HK-2 (cell line): Measurements from ENCODE around the gene HIVEP3.

Experiments used
- DNase-seq: peaks from one replicate; pipeline ENCODE4 v3.0.0-alpha.2; 2018; ENCODE audit not compliant: unreplicated experiment

The HIVEP3 gene

GRCh38 chr1:41498804-41499203 lies 419.9 kb downstream of the HIVEP3 start:
- peak; percentile 69 for DNase-seq

- DNase-seq: no peak
Observed at GRCh38 chr1:41498391-41498790, 420.3 kb downstream of the HIVEP3 start.

- DNase-seq: no peak
Observed at GRCh38 chr1:41497461-41498030, 421.2 kb downstream of the HIVEP3 start.

GRCh38 chr1:41497056-41497440 lies 421.7 kb downstream of the HIVEP3 start:
- DNase-seq: no peak

- peak; percentile 88 for DNase-seq
Observed at GRCh38 chr1:41496080-41497055, 422.4 kb downstream of the HIVEP3 start.

- peak; percentile 61 for DNase-seq
Observed at GRCh38 chr1:41495210-41495948, 423.3 kb downstream of the HIVEP3 start.

- DNase-seq: no peak
Observed at GRCh38 chr1:41494351-41495209, 424.1 kb downstream of the HIVEP3 start.

GRCh38 chr1:41493626-41494350 lies 424.9 kb downstream of the HIVEP3 start:
- DNase-seq: no peak

- DNase-seq: peak; percentile 91
Observed at GRCh38 chr1:41493117-41493536, 425.6 kb downstream of the HIVEP3 start.

GRCh38 chr1:41492341-41492848 lies 426.3 kb downstream of the HIVEP3 start:
- DNase-seq: no peak

GRCh38 chr1:41490911-41491310 lies 427.8 kb downstream of the HIVEP3 start:
- DNase-seq: no peak

- no peak for DNase-seq
Observed at GRCh38 chr1:41489561-41489960, 429.2 kb downstream of the HIVEP3 start.

- no peak for DNase-seq
Observed at GRCh38 chr1:41488040-41488951, 430.4 kb downstream of the HIVEP3 start.

GRCh38 chr1:41487126-41488039 lies 431.3 kb downstream of the HIVEP3 start:
- DNase-seq: no peak

- peak; percentile 79 for DNase-seq
Observed at GRCh38 chr1:41486371-41487125, 432.2 kb downstream of the HIVEP3 start.

- DNase-seq: no peak
Observed at GRCh38 chr1:41486053-41486370, 432.7 kb downstream of the HIVEP3 start.

- peak; percentile 81 for DNase-seq
Observed at GRCh38 chr1:41485605-41486004, 433.1 kb downstream of the HIVEP3 start.
